ENCODE results near the gene DNAH14. TPM values are rescaled to one million over a fixed set of nuclear protein-coding genes. Genes with fewer than 3 reads are reported as not detected.
A peak's percentile ranks its signal among the peaks of the same experiment; 100 is the strongest.
"Not testable (repeated sequence)": the region's sequence is repeated elsewhere in the genome, so short reads cannot be mapped to it uniquely, and the experiment has no call there.

The DNAH14 gene
- total RNA-seq, 1 experiment from 2014 or later = 33.2 TPM

GRCh38 chr1:224998185-224998584, 68.7 kb downstream of the DNAH14 start:
- RAD21 ChIA-PET (ENCODE audit: low non-redundant PET in 1 of 2, low total read pairs in 2 of 2, uncharacterized antibody in 2 of 2, unreplicated experiment in 2 of 2) = no interaction called here
- Histone ChIP-seq H3K27me3 (ENCODE audit: insufficient read depth, low read length) (no peaks in the 10 kb centered on the region), H3K4me2 (ENCODE audit: low read length) (no peak overlapping the region), H4K20me1 (ENCODE audit: insufficient read depth) (no peaks in the 10 kb centered on the region), H3K27ac (ENCODE audit: low read depth, low read length) (no peak overlapping the region), H3K79me2 (ENCODE audit: insufficient read depth, low read length) (no peaks in the 10 kb centered on the region), H3K9me3 (ENCODE audit: control insufficient read depth in 1 of 2, insufficient read depth in 1 of 2, low read depth in 1 of 2, low read length in 2 of 2) (no peaks in the 10 kb centered on the region), H2AFZ (ENCODE audit: low read depth, low read length, poor library complexity, severe bottlenecking) (no peak overlapping the region), H3K9me2 (ENCODE audit: insufficient read depth) (no peaks in the 10 kb centered on the region), H3K36me3 (ENCODE audit: control insufficient read depth in 1 of 2, insufficient read depth in 2 of 2, low read length in 2 of 2) (no peaks in the 10 kb centered on the region), H3K4me3 (replicated peaks in 1 of 2; ENCODE audit: low read depth in 1 of 2, low read length in 2 of 2) (no peak overlapping the region), H3K4me1 (ENCODE audit: control insufficient read depth in 1 of 2, insufficient read depth in 2 of 2, low read length in 2 of 2) (peaks cover 3 to 8% of the 10 kb centered on the region in 2 experiments; a peak in 2 of 4 replicates), H3K9ac (ENCODE audit: low read length) (no peak overlapping the region)
- BruUV-seq (replicated peaks) = no TSS peak
- intact Hi-C loops (cut with micrococcal nuclease) = no loop called here
- ATAC-seq (no peak), DNase-seq (ENCODE audit: low read depth, low spot score) (no peak)
- CTCF ChIA-PET = no interaction called here
- no peak for TF ChIP-seq ELF1 (IDR thresholded peaks at IDR 0.05; ENCODE audit: borderline replicate concordance, low read depth)
- no peak for TF ChIP-seq SIN3A (IDR thresholded peaks at IDR 0.05; ENCODE audit: low read depth)
- no peak for TF ChIP-seq POLR2AphosphoS5 (IDR thresholded peaks at IDR 0.05; ENCODE audit: low read depth, low read length)
- POLR2A ChIA-PET = no interaction called here

- H3K9me2 ChIP-seq (ENCODE audit: insufficient read depth) = no peaks in the 10 kb centered on the region
- BruUV-seq (replicated peaks) = no TSS peak
- CTCF ChIA-PET = interaction anchor here (1.1 kb wide), 1 partner anchor 82 kb away, joined by 3 read pairs; no protein-coding TSS in a partner anchor
- H3K4me3 ChIP-seq (replicated peaks in 1 of 2; ENCODE audit: low read depth in 1 of 2, low read length in 2 of 2) = no peak overlapping the region
- H3K4me2 ChIP-seq (ENCODE audit: low read length) = no peak overlapping the region
- intact Hi-C loops (cut with micrococcal nuclease) = no loop called here
- TF ChIP-seq CTCF (IDR thresholded peaks at IDR 0.05 in 2 of 3, conservative IDR thresholded peaks at IDR 0.05 in 1 of 3; ENCODE audit: borderline replicate concordance in 1 of 3, insufficient read depth in 1 of 3, low read depth in 2 of 3, low read length in 2 of 3) (peak; percentile 3 to 60 (median 53); a peak in 4 of 6 replicates), MAX (IDR thresholded peaks at IDR 0.05) (no peak)
- ATAC-seq (peak; percentile 83), DNase-seq (ENCODE audit: low read depth, low spot score) (no peak)
- H3K27ac ChIP-seq (ENCODE audit: low read depth, low read length) = no peak overlapping the region
- no peaks in the 10 kb centered on the region for H3K27me3 ChIP-seq (ENCODE audit: insufficient read depth, low read length)
- no peaks in the 10 kb centered on the region for H3K4me1 ChIP-seq (ENCODE audit: control insufficient read depth in 1 of 2, insufficient read depth in 2 of 2, low read length in 2 of 2)
- H3K9me3 ChIP-seq (ENCODE audit: control insufficient read depth in 1 of 2, insufficient read depth in 1 of 2, low read depth in 1 of 2, low read length in 2 of 2) = no peaks in the 10 kb centered on the region
- RAD21 ChIA-PET (ENCODE audit: low non-redundant PET in 1 of 2, low total read pairs in 2 of 2, uncharacterized antibody in 2 of 2, unreplicated experiment in 2 of 2) = no interaction called here
- H4K20me1 ChIP-seq (ENCODE audit: insufficient read depth) = no peaks in the 10 kb centered on the region
- no peaks in the 10 kb centered on the region for H3K36me3 ChIP-seq (ENCODE audit: control insufficient read depth in 1 of 2, insufficient read depth in 2 of 2, low read length in 2 of 2)
- no peak overlapping the region for H2AFZ ChIP-seq (ENCODE audit: low read depth, low read length, poor library complexity, severe bottlenecking)
- POLR2A ChIA-PET = no interaction called here
- H3K9ac ChIP-seq (ENCODE audit: low read length) = no peak overlapping the region
- H3K79me2 ChIP-seq (ENCODE audit: insufficient read depth, low read length) = no peaks in the 10 kb centered on the region
These were observed 74.9 kb downstream of the DNAH14 start for GRCh38 chr1:225004396-225004795.

- CTCF ChIA-PET; intact Hi-C loops (cut with micrococcal nuclease); ATAC-seq; H3K9ac ChIP-seq (ENCODE audit: low read length); H3K9me2 ChIP-seq (ENCODE audit: insufficient read depth); H3K4me2 ChIP-seq (ENCODE audit: low read length); H3K27me3 ChIP-seq (ENCODE audit: insufficient read depth, low read length); H4K20me1 ChIP-seq (ENCODE audit: insufficient read depth); H3K79me2 ChIP-seq (ENCODE audit: insufficient read depth, low read length); POLR2A ChIA-PET; H3K27ac ChIP-seq (ENCODE audit: low read depth, low read length); H3K4me1 ChIP-seq (ENCODE audit: control insufficient read depth in 1 of 2, insufficient read depth in 2 of 2, low read length in 2 of 2); H3K36me3 ChIP-seq (ENCODE audit: control insufficient read depth in 1 of 2, insufficient read depth in 2 of 2, low read length in 2 of 2); H3K9me3 ChIP-seq (ENCODE audit: control insufficient read depth in 1 of 2, insufficient read depth in 1 of 2, low read depth in 1 of 2, low read length in 2 of 2); H3K4me3 ChIP-seq (replicated peaks in 1 of 2; ENCODE audit: low read depth in 1 of 2, low read length in 2 of 2); BruUV-seq (replicated peaks); H2AFZ ChIP-seq (ENCODE audit: low read depth, low read length, poor library complexity, severe bottlenecking); DNase-seq (ENCODE audit: low read depth, low spot score); RAD21 ChIA-PET (ENCODE audit: low non-redundant PET in 1 of 2, low total read pairs in 2 of 2, uncharacterized antibody in 2 of 2, unreplicated experiment in 2 of 2): not testable (repeated sequence)
These were observed 76.9 kb downstream of the DNAH14 start for GRCh38 chr1:225006352-225006751.

- BruUV-seq (replicated peaks); H3K9ac ChIP-seq (ENCODE audit: low read length); H3K4me1 ChIP-seq (ENCODE audit: control insufficient read depth in 1 of 2, insufficient read depth in 2 of 2, low read length in 2 of 2); POLR2A ChIA-PET; H3K36me3 ChIP-seq (ENCODE audit: control insufficient read depth in 1 of 2, insufficient read depth in 2 of 2, low read length in 2 of 2); ATAC-seq; H3K4me2 ChIP-seq (ENCODE audit: low read length); H3K9me3 ChIP-seq (ENCODE audit: control insufficient read depth in 1 of 2, insufficient read depth in 1 of 2, low read depth in 1 of 2, low read length in 2 of 2); H3K27me3 ChIP-seq (ENCODE audit: insufficient read depth, low read length); H3K79me2 ChIP-seq (ENCODE audit: insufficient read depth, low read length); CTCF ChIA-PET; H3K9me2 ChIP-seq (ENCODE audit: insufficient read depth); H3K4me3 ChIP-seq (replicated peaks in 1 of 2; ENCODE audit: low read depth in 1 of 2, low read length in 2 of 2); H2AFZ ChIP-seq (ENCODE audit: low read depth, low read length, poor library complexity, severe bottlenecking); RAD21 ChIA-PET (ENCODE audit: low non-redundant PET in 1 of 2, low total read pairs in 2 of 2, uncharacterized antibody in 2 of 2, unreplicated experiment in 2 of 2); H3K27ac ChIP-seq (ENCODE audit: low read depth, low read length); intact Hi-C loops (cut with micrococcal nuclease); DNase-seq (ENCODE audit: low read depth, low spot score); H4K20me1 ChIP-seq (ENCODE audit: insufficient read depth): not testable (repeated sequence)
These were observed 78.6 kb downstream of the DNAH14 start for GRCh38 chr1:225008050-225008449.
